ENCODE data around the gene CHMP4A.

CHMP4A gene

GRCh38 chr14:24177891-24178290 is 35.4 kb downstream of the CHMP4A start:
- DNase-seq (ENCODE audit: low spot score): no peak

- DNase-seq (ENCODE audit: low spot score): no peak
Observed at GRCh38 chr14:24177041-24177825, 36.1 kb downstream of the CHMP4A start.

GRCh38 chr14:24176599-24176998 is 36.7 kb downstream of the CHMP4A start:
- DNase-seq (ENCODE audit: low spot score): no peak

- DNase-seq (ENCODE audit: low spot score): no peak
Observed at GRCh38 chr14:24172871-24173281, 40.4 kb downstream of the CHMP4A start.

- DNase-seq (ENCODE audit: low spot score): no peak
Observed at GRCh38 chr14:24172261-24172860, 40.9 kb downstream of the CHMP4A start.

- DNase-seq (ENCODE audit: low spot score): no peak
Observed at GRCh38 chr14:24171422-24172260, 41.6 kb downstream of the CHMP4A start, which contains the start of gene REC8. Gene REC8 (plus strand): TSS chr14:24172080. CDS start chr14:24172553, 473 bp downstream.

GRCh38 chr14:24167469-24168114 is 45.7 kb downstream of the CHMP4A start:
- no peak for DNase-seq (ENCODE audit: low spot score)

GRCh38 chr14:24165785-24166184 is 47.5 kb downstream of the CHMP4A start:
- no peak for DNase-seq (ENCODE audit: low spot score)

- DNase-seq (ENCODE audit: low spot score): no peak
Observed at GRCh38 chr14:24164518-24164991, 48.7 kb downstream of the CHMP4A start.

GRCh38 chr14:24162093-24162492 is 51.2 kb downstream of the CHMP4A start:
- no peak for DNase-seq (ENCODE audit: low spot score)

- peak; percentile 95 for DNase-seq (ENCODE audit: low spot score)
Observed at GRCh38 chr14:24160850-24161804, 52.2 kb downstream of the CHMP4A start, which contains the start of gene IRF9. Gene IRF9 (plus strand): TSS chr14:24161265. CDS start chr14:24162145, 880 bp downstream.

- no peak for DNase-seq (ENCODE audit: low spot score)
Observed at GRCh38 chr14:24160499-24160849, 52.8 kb downstream of the CHMP4A start.

GRCh38 chr14:24159777-24160498 is 53.4 kb downstream of the CHMP4A start:
- no peak for DNase-seq (ENCODE audit: low spot score)

Data from GM03348 (cell line).